SK-N-MC (cell line): ENCODE data around the gene SRRM3.

ENCODE experiments used
- EZH2 ChIP-seq: fragments of 200-600 bp; sonication (generic); IDR thresholded peaks from one replicate; pipeline ENCODE4 v1.6.1; 2017; ENCODE audit warnings: antibody characterized with exemption
- FOXP2 ChIP-seq: optimal IDR thresholded peaks from 2 replicates; pipeline ENCODE3; 2011; ENCODE audit warnings: mild to moderate bottlenecking, moderate library complexity; ENCODE audit not compliant: insufficient read depth; ENCODE audit errors: extremely low read length, control extremely low read depth
- POLR2AphosphoS5 ChIP-seq: IDR thresholded peaks from 2 replicates; pipeline ENCODE4 v1.6.1; 2012; ENCODE audit warnings: mild to moderate bottlenecking, low read depth, low read length, borderline replicate concordance

GRCh38 chr7:76182225-76182960 is 19.3 kb upstream of the SRRM3 start:
- TF ChIP-seq POLR2AphosphoS5 (no peak), EZH2 (no peak), FOXP2 (no peak)
